Glutamatergic neuron (in vitro differentiated cells): ENCODE data around the gene CEP170. TPM values are rescaled to one million over a fixed set of nuclear protein-coding genes. Genes with fewer than 3 reads are reported as not detected.
"Not testable (repeated sequence)": the region's sequence is repeated elsewhere in the genome, so short reads cannot be mapped to it uniquely, and the experiment has no call there.

Source experiments
- DNase-seq: peaks from one replicate; pipeline ENCODE4 v3.0.0; 2022
- H3K27ac Mint-ChIP-seq: one replicate; pipeline ENCODE4 v1.8.0; 2020; ENCODE audit warnings: mild to moderate bottlenecking, mixed read lengths, inconsistent platforms; ENCODE audit not compliant: unreplicated experiment
- H3K27me3 Mint-ChIP-seq: one replicate; pipeline ENCODE4 v1.8.0; 2020; ENCODE audit warnings: mild to moderate bottlenecking, moderate library complexity, mixed read lengths, inconsistent platforms; ENCODE audit not compliant: unreplicated experiment
- H3K36me3 Mint-ChIP-seq: one replicate; pipeline ENCODE4 v1.8.0; 2020; ENCODE audit warnings: mild to moderate bottlenecking, mixed read lengths, inconsistent platforms; ENCODE audit not compliant: unreplicated experiment
- H3K4me1 Mint-ChIP-seq: one replicate; pipeline ENCODE4 v1.8.0; 2020; ENCODE audit warnings: mild to moderate bottlenecking, low read depth, mixed read lengths, inconsistent platforms; ENCODE audit not compliant: unreplicated experiment
- H3K4me3 Mint-ChIP-seq: one replicate; pipeline ENCODE4 v1.8.0; 2020; ENCODE audit warnings: mild to moderate bottlenecking, mixed read lengths, inconsistent platforms; ENCODE audit not compliant: unreplicated experiment
- H3K9me3 Mint-ChIP-seq: one replicate; pipeline ENCODE4 v1.8.0; 2020; ENCODE audit warnings: mild to moderate bottlenecking, moderate library complexity, mixed read lengths, inconsistent platforms; ENCODE audit not compliant: unreplicated experiment
- CTCF ChIP-seq: fragments of 200-600 bp; sonication (generic); IDR thresholded peaks from one replicate; pipeline ENCODE4 v1.5.0; 2021; ENCODE audit not compliant: partially characterized antibody, unreplicated experiment
- total RNA-seq: library from RNA; stranded (reverse); fragmentation: NEBNext Ultra II Directional; extraction: Animal tissue kit (Norgen Biotek cat#: 25700); gene quantifications from one replicate; pipeline ENCODE4 v1.2.1, GENCODE V29; 2021; ENCODE audit not compliant: unreplicated experiment

CEP170 gene
- total RNA-seq, 1 donor from 2014 or later, result 450 TPM

- no peak for DNase-seq
- H3K27ac Mint-ChIP-seq, result no peak overlapping the region
- H3K4me3 Mint-ChIP-seq, result no peak overlapping the region
- H3K36me3 Mint-ChIP-seq, result peaks cover 5% of the 10 kb centered on the region
- peaks cover 12% of the 10 kb centered on the region for H3K4me1 Mint-ChIP-seq
- peaks cover 5% of the 10 kb centered on the region for H3K9me3 Mint-ChIP-seq
- H3K27me3 Mint-ChIP-seq, result peaks cover 3% of the 10 kb centered on the region
- TF ChIP-seq CTCF, result no peak
Observed at GRCh38 chr1:243217349-243217748, 37.7 kb downstream of the CEP170 start.

- no peak for TF ChIP-seq CTCF
- Mint-ChIP-seq H3K4me1 (peaks cover 12% of the 10 kb centered on the region), H3K36me3 (peaks cover 5% of the 10 kb centered on the region), H3K27me3 (peaks cover 2% of the 10 kb centered on the region), H3K9me3 (peaks cover 5% of the 10 kb centered on the region), H3K4me3 (no peak overlapping the region), H3K27ac (no peak overlapping the region)
- no peak for DNase-seq
Observed at GRCh38 chr1:243216741-243217140, 38.3 kb downstream of the CEP170 start.

GRCh38 chr1:243215276-243215875, 39.7 kb downstream of the CEP170 start:
- H3K36me3 Mint-ChIP-seq, DNase-seq, H3K9me3 Mint-ChIP-seq, H3K27me3 Mint-ChIP-seq, H3K4me3 Mint-ChIP-seq: not testable (repeated sequence)
- Mint-ChIP-seq H3K27ac (peak overlapping the region; percentile 1), H3K4me1 (peaks cover 12% of the 10 kb centered on the region)

GRCh38 chr1:243213045-243213787, 41.9 kb downstream of the CEP170 start:
- H3K36me3 Mint-ChIP-seq, result no peaks in the 10 kb centered on the region
- H3K4me1 Mint-ChIP-seq, result peaks cover 9% of the 10 kb centered on the region
- H3K9me3 Mint-ChIP-seq, result peaks cover 3% of the 10 kb centered on the region
- no peak for TF ChIP-seq CTCF
- peak overlapping the region; percentile 16 for H3K27ac Mint-ChIP-seq
- H3K27me3 Mint-ChIP-seq, result peaks cover 2% of the 10 kb centered on the region
- no peak for DNase-seq
- no peak overlapping the region for H3K4me3 Mint-ChIP-seq

- not testable (repeated sequence) for H3K4me3 Mint-ChIP-seq, H3K4me1 Mint-ChIP-seq, H3K9me3 Mint-ChIP-seq, DNase-seq, H3K27ac Mint-ChIP-seq, H3K27me3 Mint-ChIP-seq, H3K36me3 Mint-ChIP-seq
Observed at GRCh38 chr1:243211984-243212383, 43.1 kb downstream of the CEP170 start.

DNA sequence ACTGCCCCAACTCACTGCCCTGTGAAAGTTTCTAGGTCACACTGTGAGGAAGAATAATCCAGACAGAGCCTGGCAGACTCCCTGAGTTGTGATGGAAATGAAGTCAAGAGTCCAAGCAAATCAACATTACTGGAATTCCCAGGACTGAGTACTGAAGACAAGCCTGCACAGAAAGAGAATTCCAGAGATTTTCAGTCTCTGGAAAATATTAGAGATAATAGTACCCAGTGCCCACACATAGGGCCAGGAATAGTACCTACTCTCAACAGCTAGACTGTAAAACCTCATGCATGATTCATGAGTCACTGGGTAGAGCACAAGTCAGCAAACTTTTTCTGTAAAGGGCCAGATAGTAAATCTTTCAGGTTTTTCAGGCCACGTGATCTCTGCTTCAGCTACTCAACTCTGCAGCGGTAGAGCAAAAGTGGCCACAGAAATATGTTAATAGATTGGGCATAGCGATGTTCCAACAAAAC, 50.0 kb downstream of the CEP170 start:
- not testable (repeated sequence) for H3K27ac Mint-ChIP-seq, H3K27me3 Mint-ChIP-seq

DNA sequence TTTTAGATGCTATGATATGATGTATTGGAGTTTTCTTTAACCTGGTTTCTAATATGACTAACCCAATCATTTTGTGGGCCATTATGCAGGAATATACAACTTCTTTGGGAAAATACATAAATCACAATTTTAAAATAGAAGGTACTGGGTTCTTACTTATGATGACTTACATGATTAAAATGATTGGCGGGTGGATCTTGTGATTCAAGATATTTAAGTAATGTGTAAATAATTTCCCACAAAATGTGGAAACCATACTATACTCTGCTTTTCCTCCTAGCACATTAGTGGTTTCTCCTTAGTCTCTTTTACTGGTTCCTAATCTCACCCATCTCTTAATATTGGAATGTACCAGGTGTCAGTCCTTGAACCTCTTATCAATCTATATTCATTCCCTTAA, 50.7 kb downstream of the CEP170 start:
- not testable (repeated sequence) for H3K9me3 Mint-ChIP-seq, H3K36me3 Mint-ChIP-seq, DNase-seq, H3K27me3 Mint-ChIP-seq, H3K4me1 Mint-ChIP-seq, H3K27ac Mint-ChIP-seq, H3K4me3 Mint-ChIP-seq

More for the DNA sequence above, 50.0 kb downstream of the CEP170 start:
- H3K9me3 Mint-ChIP-seq, H3K4me3 Mint-ChIP-seq, DNase-seq, H3K36me3 Mint-ChIP-seq, H3K4me1 Mint-ChIP-seq: not testable (repeated sequence)

- DNase-seq, H3K36me3 Mint-ChIP-seq, H3K9me3 Mint-ChIP-seq, H3K27ac Mint-ChIP-seq, H3K27me3 Mint-ChIP-seq, H3K4me3 Mint-ChIP-seq, H3K4me1 Mint-ChIP-seq: not testable (repeated sequence)
Observed at GRCh38 chr1:243203196-243203595, 51.9 kb downstream of the CEP170 start.

DNA sequence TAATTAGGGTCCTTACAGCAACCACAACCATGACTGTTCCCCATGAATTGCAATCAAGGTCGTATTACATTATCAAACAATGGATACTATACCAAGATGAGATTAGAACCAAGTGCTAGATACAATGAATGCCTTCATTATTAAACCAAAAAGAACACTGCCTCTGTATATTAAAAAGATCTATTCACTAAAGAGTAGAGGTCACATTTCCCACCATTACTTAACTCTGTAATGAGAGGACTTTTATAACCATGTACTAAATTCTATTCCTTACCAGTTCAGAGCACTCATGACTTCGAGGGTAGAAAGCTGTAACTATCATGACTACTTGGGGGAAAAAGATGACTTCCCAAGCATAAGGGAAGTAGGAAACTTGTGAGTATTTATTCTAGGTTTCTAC, 53.8 kb downstream of the CEP170 start:
- H3K27ac Mint-ChIP-seq, H3K27me3 Mint-ChIP-seq, H3K9me3 Mint-ChIP-seq, H3K4me1 Mint-ChIP-seq, DNase-seq, H3K36me3 Mint-ChIP-seq, H3K4me3 Mint-ChIP-seq: not testable (repeated sequence)
